Prostate gland (tissue), 2 donors: Measurements from ENCODE around the gene PLIN1.

Experiments
- CTCF ChIP-seq, 4 experiments: fragments of 200-600 bp in 2 of 4; fragments of 450-650 bp in 2 of 4; sonication (generic) in 2 of 4; IDR thresholded peaks; 1 replicate in 3 of 4; 2 replicates in 1 of 4; pipeline ENCODE4 v1.5.1; 2016 to 2019; ENCODE audit warnings: antibody characterized with exemption in 4 of 4, mild to moderate bottlenecking in 2 of 4, moderate library complexity in 2 of 4
- POLR2A ChIP-seq: fragments of 450-650 bp; IDR thresholded peaks from one replicate; pipeline ENCODE4 v1.6.1; 2016; ENCODE audit warnings: antibody characterized with exemption, mild to moderate bottlenecking
- POLR2AphosphoS5 ChIP-seq: sonication (generic); formaldehyde crosslinking; IDR thresholded peaks from one replicate; pipeline ENCODE4 v1.6.1; 2017; ENCODE audit warnings: antibody characterized with exemption

DNA sequence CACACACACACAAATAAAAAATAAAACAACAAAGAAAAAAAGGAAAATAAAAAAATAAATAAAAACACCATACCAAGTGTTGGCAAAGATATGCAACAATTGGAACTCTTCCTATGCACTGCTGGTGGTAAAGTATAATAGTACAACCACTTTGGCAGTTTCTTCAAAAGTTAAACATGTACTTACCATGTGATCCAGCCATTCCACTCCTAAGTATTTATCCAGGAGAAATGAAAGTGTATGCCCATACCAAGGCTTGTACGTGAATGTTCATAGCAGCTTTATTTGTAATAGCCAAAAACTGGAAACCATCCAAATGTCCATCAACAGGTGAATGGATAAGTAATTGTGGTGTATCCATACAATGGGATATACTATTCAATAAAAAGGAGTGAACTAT lies 28.4 kb upstream of the PLIN1 start:
- no peak for TF ChIP-seq CTCF (IDR thresholded peaks at IDR 0.05)
- TF ChIP-seq POLR2A: no peak
- no peak for TF ChIP-seq POLR2AphosphoS5
